ENCODE results near the gene SOD3. TPM values are rescaled to one million over a fixed set of nuclear protein-coding genes. Genes with fewer than 3 reads are reported as not detected.

Gene SOD3
- total and polyA plus RNA-seq, 10 of the 15 experiments (the other 5 are each of a cell fraction or from before 2014, with no cell fraction given): not detected

DNA sequence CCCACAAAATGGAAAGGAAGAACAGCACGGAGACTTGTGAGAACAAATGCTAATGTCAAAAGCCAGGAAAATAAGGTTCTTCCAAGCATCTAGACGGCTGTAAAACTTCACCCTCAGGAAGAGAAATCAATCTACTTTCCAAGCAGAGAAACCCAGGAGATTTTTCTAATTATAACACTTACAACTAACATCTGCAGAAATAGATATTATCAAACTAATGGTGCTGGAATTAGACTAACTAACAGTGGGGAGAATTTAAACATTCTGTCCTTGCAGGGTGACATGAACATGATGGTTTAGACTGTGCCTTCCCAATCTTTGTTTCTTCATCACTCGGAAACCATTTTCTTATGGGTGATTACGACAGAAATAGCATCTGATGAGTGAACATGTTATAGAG lies 40.3 kb downstream of the SOD3 start (continued):
- no peak for TF ChIP-seq CHD4 (IDR thresholded peaks at IDR 0.05)

GRCh38 chr4:24836661-24837242 lies 41.4 kb downstream of the SOD3 start:
- TF ChIP-seq EGR1 (IDR thresholded peaks at IDR 0.05; ENCODE audit: borderline replicate concordance in 1 of 2, low read depth in 2 of 2, low read length in 2 of 2) (0 out of 3 replicates have a peak, but pooled peaks of 1 of the 2 experiments have one; percentile 15), ZBTB40 (IDR thresholded peaks at IDR 0.05; ENCODE audit: borderline replicate concordance) (no peak)
- Histone ChIP-seq H2AFZ (ENCODE audit: control insufficient read depth, low read depth, low read length) (no peak overlapping the region), H3K9ac (ENCODE audit: control insufficient read depth, insufficient read depth, low read length) (no peak overlapping the region), H3K4me2 (ENCODE audit: control insufficient read depth, insufficient read depth) (no peak overlapping the region), H3K9me3 (replicated peaks; ENCODE audit: control insufficient read depth, insufficient read depth, low read length) (no peaks in the 10 kb centered on the region; the same call in 2 of the 3 replicates), H3K79me2 (ENCODE audit: control insufficient read depth, insufficient read depth, low read length) (no peaks in the 10 kb centered on the region), H3K4me1 (ENCODE audit: control insufficient read depth, insufficient read depth, low read length) (peaks cover 5% of the 10 kb centered on the region), H4K20me1 (ENCODE audit: control insufficient read depth, insufficient read depth) (no peaks in the 10 kb centered on the region), H3K27ac (ENCODE audit: control insufficient read depth, insufficient read depth) (no peak overlapping the region), H3K27me3 (replicated peaks in 1 of 2; ENCODE audit: control insufficient read depth in 2 of 2, insufficient read depth in 2 of 2, low read length in 1 of 2) (peaks cover 0 to 2% of the 10 kb centered on the region in 2 experiments; a peak in 2 of 4 replicates), H3K36me3 (ENCODE audit: control insufficient read depth in 2 of 2, insufficient read depth in 2 of 2, low read length in 1 of 2) (no peaks in the 10 kb centered on the region), H3K4me3 (no peak overlapping the region)
- no peak for FAIRE-seq
- no peak for DNase-seq (ENCODE audit: low read depth, low spot score)
- BruUV-seq (replicated peaks): no TSS peak
- 5% methylated on average over 6 of the region's 6 CpGs for WGBS (ENCODE audit: insufficient coverage, insufficient replicate concordance, low lambda C conversion rate, missing lambda C conversion rate)
- ChIA-PET RAD21 (ENCODE audit: unreplicated experiment) (no interaction called here), CTCF (interaction anchor here (0.6 kb wide), 1 partner anchor 110 kb away, joined by 4 read pairs; no protein-coding TSS in a partner anchor), POLR2A (no interaction called here), SMC1A (ENCODE audit: uncharacterized antibody, unreplicated experiment) (interaction anchor here (0.6 kb wide), 1 partner anchor 531 kb away, joined by 3 read pairs; no protein-coding TSS in a partner anchor)
- no peak; the same call in 2 of the 3 replicates for ATAC-seq
- in situ Hi-C loops (cut with MboI) (no loop called here), intact Hi-C loops (cut with micrococcal nuclease; ENCODE audit: unreplicated experiment) (no loop called here)

Data from GM12878 (cell line).